HG03575 (cell line): ENCODE results near the gene MATN4.
"Not testable (repeated sequence)": the region's sequence is repeated elsewhere in the genome, so short reads cannot be mapped to it uniquely, and the experiment has no call there.

Source experiments
- ATAC-seq: cut with Tn5 transposase; IDR thresholded peaks from one replicate; pipeline ENCODE4 v1.9.1; 2021; ENCODE audit not compliant: unreplicated experiment, insufficient number of reproducible peaks, low FRiP score; ENCODE audit errors: extremely low read depth

MATN4 gene, protein sequence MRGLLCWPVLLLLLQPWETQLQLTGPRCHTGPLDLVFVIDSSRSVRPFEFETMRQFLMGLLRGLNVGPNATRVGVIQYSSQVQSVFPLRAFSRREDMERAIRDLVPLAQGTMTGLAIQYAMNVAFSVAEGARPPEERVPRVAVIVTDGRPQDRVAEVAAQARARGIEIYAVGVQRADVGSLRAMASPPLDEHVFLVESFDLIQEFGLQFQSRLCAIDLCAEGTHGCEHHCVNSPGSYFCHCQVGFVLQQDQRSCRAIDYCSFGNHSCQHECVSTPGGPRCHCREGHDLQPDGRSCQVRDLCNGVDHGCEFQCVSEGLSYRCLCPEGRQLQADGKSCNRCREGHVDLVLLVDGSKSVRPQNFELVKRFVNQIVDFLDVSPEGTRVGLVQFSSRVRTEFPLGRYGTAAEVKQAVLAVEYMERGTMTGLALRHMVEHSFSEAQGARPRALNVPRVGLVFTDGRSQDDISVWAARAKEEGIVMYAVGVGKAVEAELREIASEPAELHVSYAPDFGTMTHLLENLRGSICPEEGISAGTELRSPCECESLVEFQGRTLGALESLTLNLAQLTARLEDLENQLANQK

DNA sequence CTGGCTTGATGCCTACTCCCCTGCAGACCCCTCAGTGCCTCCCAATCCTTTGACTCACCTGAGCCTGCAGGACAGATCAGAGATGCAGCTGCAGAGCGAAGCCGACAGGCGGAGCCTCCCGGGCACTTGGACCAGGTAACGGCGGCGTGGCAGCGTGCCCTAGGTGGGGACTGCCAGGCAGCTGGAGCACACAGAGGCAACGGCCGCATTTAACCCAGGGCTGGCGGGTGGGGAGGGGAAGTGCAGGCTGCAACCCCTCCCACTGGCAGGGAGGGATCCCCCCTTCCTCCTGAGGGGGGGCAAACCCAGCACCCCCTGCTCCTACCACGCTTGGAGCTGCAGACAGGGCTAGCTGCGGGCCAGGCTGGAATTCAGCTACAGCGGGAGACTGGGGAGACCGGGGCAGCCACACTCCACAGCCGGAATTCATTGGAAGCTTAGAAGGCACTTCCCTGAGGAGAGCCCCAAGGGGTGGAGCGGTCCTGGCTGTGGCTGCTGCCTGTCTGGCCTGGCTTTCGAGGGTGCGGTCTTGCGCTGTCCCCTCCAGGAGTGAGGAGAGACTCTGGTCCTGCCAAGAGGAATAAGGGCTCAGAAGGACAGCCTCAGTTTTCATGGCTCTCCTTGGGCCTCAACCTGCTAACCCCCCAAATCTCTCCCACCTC, at the start of gene MATN4:
Gene MATN4, minus strand, starts transcription at position 183 of the 662 bp plus-strand sequence. CDS start 2,717 bp downstream, outside the sequence.
- no peak for ATAC-seq

GRCh38 chr20:45355209-45356084, 47.3 kb upstream of the MATN4 start:
- ATAC-seq = no peak

GRCh38 chr20:45354423-45355208, 46.5 kb upstream of the MATN4 start:
- no peak for ATAC-seq

GRCh38 chr20:45353746-45354145, 45.6 kb upstream of the MATN4 start:
- no peak for ATAC-seq

DNA sequence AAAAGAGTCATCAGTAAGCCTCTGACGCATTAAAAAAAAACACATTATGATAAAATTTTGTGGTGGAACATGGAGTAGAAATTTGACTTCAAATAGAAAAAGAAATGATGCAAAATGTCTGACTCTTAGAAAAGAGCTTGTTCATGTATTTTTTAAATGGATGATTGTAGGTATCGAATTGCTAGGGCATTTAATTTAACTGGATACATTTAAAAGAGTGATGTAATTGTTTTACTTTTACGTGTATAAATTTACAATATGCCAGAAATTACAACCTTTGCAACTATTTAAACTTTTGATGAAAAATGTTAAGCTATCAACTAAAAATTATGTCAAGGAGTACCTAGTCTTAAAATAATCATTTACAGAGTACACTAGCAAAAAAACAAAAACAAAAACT, 44.6 kb upstream of the MATN4 start:
- no peak for ATAC-seq

- ATAC-seq = not testable (repeated sequence)
Measured at GRCh38 chr20:45350795-45351194, 42.7 kb upstream of the MATN4 start.

DNA sequence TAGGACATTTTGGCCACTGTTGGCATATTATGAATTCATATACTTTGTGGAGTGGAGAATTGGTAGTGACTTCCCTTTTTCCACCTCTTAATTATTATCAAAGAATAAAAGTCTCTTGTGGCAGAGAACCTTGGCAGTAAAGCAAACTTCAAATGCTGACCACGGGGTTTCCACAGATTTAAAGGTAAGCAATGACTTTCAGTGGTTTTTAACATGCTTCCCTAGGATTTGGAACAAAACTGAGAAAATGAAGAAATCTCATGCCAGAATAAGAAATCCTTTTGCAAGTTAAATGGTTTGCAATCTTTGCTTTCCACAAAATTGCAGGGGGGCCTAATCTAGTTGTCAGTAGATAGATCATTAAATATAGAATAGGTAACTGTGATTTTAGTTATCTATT, 42.1 kb upstream of the MATN4 start:
- ATAC-seq = no peak

- no peak for ATAC-seq
Measured at GRCh38 chr20:45347936-45348778, 40.1 kb upstream of the MATN4 start, which contains the start of gene SDC4. TSS of gene SDC4 (minus strand) at chr20:45348424. CDS start at chr20:45348384, 40 bp downstream.

DNA sequence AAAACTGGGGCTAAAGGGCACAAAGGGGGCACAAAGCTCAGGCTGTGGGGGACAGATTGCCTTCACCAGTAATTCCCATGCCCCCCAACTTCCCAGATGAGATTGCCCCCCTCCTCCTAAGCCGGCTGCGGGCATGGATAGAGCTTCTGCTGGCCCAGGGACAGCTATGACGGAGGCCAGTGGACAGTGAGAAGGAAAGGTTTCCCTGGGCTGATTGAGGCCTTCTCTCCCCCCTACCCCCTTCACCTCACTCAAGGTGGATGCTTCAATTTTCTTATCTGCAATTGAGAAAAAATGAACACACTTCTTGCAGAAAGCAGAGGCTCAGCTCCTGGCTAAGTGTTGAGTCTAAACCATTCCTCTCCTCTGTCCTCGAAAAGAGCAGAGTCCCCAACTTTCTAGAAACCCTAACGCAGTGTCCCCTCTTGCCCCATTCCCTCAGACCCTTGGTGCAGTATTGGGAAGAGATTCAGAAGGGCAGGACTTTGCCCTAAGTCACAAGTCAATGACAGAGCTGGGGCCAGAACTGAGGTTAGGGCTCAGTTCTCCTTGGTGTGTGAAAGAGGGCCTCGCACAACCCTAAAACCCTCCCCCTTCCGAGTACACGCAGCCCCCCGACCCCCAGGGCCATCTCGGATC, 39.3 kb upstream of the MATN4 start:
- no peak for ATAC-seq

DNA sequence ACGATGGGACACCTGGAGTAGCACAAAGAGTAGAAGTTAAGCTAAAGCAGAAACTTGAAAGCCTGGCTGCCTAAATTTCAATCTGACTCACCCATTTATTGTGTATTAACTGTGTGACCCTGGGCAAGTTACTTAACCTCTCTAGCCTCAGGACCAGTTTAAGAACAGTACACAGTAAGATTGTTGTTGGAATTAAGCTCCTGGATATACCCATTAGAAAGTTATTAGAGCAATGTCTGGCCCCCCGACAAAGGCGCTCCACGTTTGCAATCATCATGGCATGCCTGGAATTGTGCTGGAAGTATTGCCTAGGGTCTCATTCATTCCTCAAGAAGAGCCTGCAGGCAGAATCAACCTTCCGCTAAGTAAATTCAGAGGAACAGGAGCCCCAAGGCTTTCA, 38.8 kb upstream of the MATN4 start:
- ATAC-seq = no peak

DNA sequence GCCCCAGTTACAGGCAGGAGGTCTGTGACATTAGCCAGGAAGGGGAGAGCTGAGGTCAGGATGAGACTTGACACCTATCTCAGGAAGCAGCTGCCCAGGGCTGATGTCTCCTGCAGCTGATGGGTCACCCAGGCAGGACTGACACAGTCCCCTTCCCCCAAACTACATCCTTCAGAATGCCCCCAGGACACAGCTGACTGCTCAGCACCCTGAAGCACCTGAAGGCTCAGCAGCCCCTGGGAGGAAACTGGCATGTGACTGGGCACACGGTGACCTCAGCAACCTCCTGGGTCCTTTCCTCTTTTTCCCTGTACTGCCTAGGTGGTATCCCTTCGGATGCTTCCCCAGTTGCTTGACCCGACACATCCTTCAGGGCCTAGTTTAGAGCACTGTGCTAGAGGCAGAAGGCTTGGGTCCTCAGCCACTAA, 38.2 kb upstream of the MATN4 start:
- no peak for ATAC-seq

- ATAC-seq = no peak
Measured at GRCh38 chr20:45345104-45345936, 37.2 kb upstream of the MATN4 start.

- ATAC-seq = no peak
Measured at GRCh38 chr20:45344168-45344860, 36.2 kb upstream of the MATN4 start.

DNA sequence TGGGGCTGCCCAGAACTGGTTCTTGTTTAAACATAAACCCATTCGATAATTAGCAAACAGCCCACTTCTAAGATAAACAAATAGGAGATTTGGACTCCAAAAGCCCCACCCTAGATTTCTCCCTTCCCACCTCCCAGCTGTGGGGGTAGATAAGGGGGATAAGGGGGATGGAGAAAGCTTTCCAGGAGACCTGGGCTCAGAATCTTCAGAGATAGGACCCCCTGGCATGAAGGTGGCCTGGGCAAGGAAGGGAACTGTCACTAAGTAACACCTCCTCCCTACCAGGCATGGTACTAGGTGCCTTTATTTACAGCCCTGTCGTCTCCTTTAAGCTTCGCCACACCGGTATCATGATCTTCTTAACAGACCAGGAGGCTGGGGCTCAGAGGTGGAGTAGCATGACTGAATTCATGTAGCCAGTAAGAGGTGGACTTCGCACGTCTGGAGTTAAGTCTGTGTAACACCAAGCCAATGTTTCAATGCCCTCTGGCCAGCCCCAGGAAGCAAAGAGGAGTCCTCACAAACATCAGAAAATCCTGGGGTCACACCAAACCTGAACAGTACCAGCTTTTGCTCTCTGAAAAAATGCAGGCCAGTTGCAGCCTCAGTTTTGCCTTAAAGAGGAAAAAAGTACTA, 35.6 kb upstream of the MATN4 start:
- ATAC-seq = no peak

DNA sequence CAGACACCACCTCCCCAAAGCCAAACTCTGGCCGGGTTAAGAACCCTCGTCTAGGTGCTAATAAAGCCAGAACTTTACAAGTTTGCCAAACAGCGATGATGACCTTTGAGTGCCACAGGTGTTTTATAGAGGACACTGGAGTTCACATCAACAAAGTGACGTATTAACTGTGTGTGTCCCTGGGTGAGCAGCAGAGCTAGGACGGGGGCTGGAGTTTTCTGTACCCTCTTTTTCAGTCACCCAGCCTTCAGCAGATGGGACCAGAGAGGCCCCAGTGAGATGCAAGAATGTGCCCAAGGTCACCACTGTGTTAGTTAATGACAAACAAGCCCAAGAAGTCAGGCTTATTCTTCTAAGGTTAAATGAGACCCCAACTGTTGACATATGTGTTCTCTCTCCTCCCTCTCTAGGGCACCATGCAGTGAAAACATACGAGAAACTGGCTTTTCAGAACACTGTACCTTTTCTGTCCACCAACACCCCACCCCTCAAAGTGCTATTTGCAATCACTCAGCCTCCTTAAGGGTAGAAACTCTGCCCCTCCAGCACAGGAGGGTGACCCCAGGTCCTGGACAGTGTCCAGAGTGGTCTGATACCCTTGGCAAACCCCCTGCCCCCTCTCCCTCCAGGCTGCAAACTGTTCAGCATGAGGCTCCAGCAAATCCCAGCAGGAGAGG, 34.9 kb upstream of the MATN4 start:
- ATAC-seq = no peak
